Loucy (cell line): ENCODE results near the gene SLC22A9.

Experiments used
- H2AFZ ChIP-seq: fragments of 200-600 bp; sonication (generic); 2 replicates; pipeline ENCODE4 v1.6.0; 2016; ENCODE audit warnings: antibody characterized with exemption, mild to moderate bottlenecking, low read length, moderate library complexity
- H3F3A ChIP-seq: fragments of 200-600 bp; 2 replicates; pipeline ENCODE4 v1.6.0; 2016; ENCODE audit warnings: antibody characterized with exemption, low read depth, mild to moderate bottlenecking
- H3K27me3 ChIP-seq: fragments of 200-600 bp; sonication (generic); 2 replicates; pipeline ENCODE4 v1.6.1; 2014; ENCODE audit warnings: low read length, mild to moderate bottlenecking; ENCODE audit not compliant: insufficient read depth, poor library complexity, severe bottlenecking
- H3K36me3 ChIP-seq: fragments of 200-600 bp; sonication (generic); 2 replicates; pipeline ENCODE4 v1.6.1; 2016; ENCODE audit warnings: low read length; ENCODE audit not compliant: insufficient read depth
- H3K4me1 ChIP-seq: fragments of 200-600 bp; sonication (generic); 2 replicates; pipeline ENCODE4 v1.5.1; 2014; ENCODE audit warnings: low read length, mild to moderate bottlenecking; ENCODE audit not compliant: insufficient read depth, poor library complexity, severe bottlenecking
- H3K4me2 ChIP-seq: fragments of 200-600 bp; sonication (generic); 2 replicates; pipeline ENCODE4 v1.6.0; 2014; ENCODE audit warnings: antibody characterized with exemption, low read length, low read depth, mild to moderate bottlenecking; ENCODE audit not compliant: poor library complexity, severe bottlenecking
- H3K4me3 ChIP-seq: fragments of 200-600 bp; sonication (generic); 2 replicates; pipeline ENCODE4 v1.5.1; 2014; ENCODE audit warnings: low read length, mild to moderate bottlenecking, mixed read lengths; ENCODE audit not compliant: poor library complexity, severe bottlenecking
- H3K79me2 ChIP-seq: fragments of 200-600 bp; sonication (generic); 2 replicates; pipeline ENCODE4 v1.6.1; 2014; ENCODE audit warnings: low read length; ENCODE audit not compliant: insufficient read depth
- H3K9ac ChIP-seq: fragments of 200-600 bp; sonication (generic); 2 replicates; pipeline ENCODE4 v1.6.0; 2014; ENCODE audit warnings: mild to moderate bottlenecking, low read depth, low read length, moderate library complexity; ENCODE audit not compliant: poor library complexity, severe bottlenecking
- H3K9me2 ChIP-seq: fragments of 200-600 bp; sonication (generic); replicated peaks from 2 replicates; pipeline ENCODE4 v1.6.1; 2016; ENCODE audit warnings: low read depth, low read length, mixed read lengths
- H3K9me3 ChIP-seq: fragments of 200-600 bp; sonication (generic); 2 replicates; pipeline ENCODE4 v1.6.1; 2014; ENCODE audit warnings: mild to moderate bottlenecking, antibody characterized with exemption, low read length, low read depth; ENCODE audit not compliant: insufficient read depth
- H4K20me1 ChIP-seq: fragments of 200-600 bp; sonication (generic); 2 replicates; pipeline ENCODE4 v1.6.0; 2014; ENCODE audit warnings: antibody characterized with exemption, low read length, mild to moderate bottlenecking; ENCODE audit not compliant: insufficient read depth, poor library complexity, severe bottlenecking
- CTCF ChIP-seq: fragments of 200-600 bp; sonication (generic); conservative IDR thresholded peaks from 2 replicates; pipeline ENCODE4 v1.5.1; 2014; ENCODE audit warnings: mild to moderate bottlenecking, antibody characterized with exemption, low read length
- EZH2phosphoT487 ChIP-seq: fragments of 200-600 bp; IDR thresholded peaks from 2 replicates; pipeline ENCODE4 v1.6.1; 2018; ENCODE audit warnings: antibody characterized with exemption, mild to moderate bottlenecking, moderate library complexity, borderline replicate concordance

Gene SLC22A9

GRCh38 chr11:63380130-63380529 lies 10.5 kb downstream of the SLC22A9 start:
- H3K4me2 ChIP-seq: no peak overlapping the region
- no peak overlapping the region for H2AFZ ChIP-seq
- H3K27me3 ChIP-seq: no peaks in the 10 kb centered on the region
- H3K4me3 ChIP-seq: no peak overlapping the region
- H3K36me3 ChIP-seq: no peaks in the 10 kb centered on the region
- H3K4me1 ChIP-seq: no peaks in the 10 kb centered on the region
- no peaks in the 10 kb centered on the region for H4K20me1 ChIP-seq
- TF ChIP-seq CTCF (no peak), EZH2phosphoT487 (no peak)
- no peak overlapping the region for H3K9ac ChIP-seq
- no peaks in the 10 kb centered on the region for H3K79me2 ChIP-seq
- no peaks in the 10 kb centered on the region for H3K9me2 ChIP-seq
- H3K9me3 ChIP-seq: no peaks in the 10 kb centered on the region
- H3F3A ChIP-seq: no peaks in the 10 kb centered on the region

- TF ChIP-seq CTCF (no peak), EZH2phosphoT487 (no peak)
- no peaks in the 10 kb centered on the region for H3K9me3 ChIP-seq
- H3K4me3 ChIP-seq: no peak overlapping the region
- H3K9ac ChIP-seq: no peak overlapping the region
- no peaks in the 10 kb centered on the region for H3K27me3 ChIP-seq
- no peaks in the 10 kb centered on the region for H3F3A ChIP-seq
- no peaks in the 10 kb centered on the region for H3K79me2 ChIP-seq
- H4K20me1 ChIP-seq: no peaks in the 10 kb centered on the region
- H3K36me3 ChIP-seq: no peaks in the 10 kb centered on the region
- no peak overlapping the region for H2AFZ ChIP-seq
- no peak overlapping the region for H3K4me2 ChIP-seq
- no peaks in the 10 kb centered on the region for H3K9me2 ChIP-seq
- H3K4me1 ChIP-seq: no peaks in the 10 kb centered on the region
Observed at GRCh38 chr11:63395697-63396096, 26.1 kb downstream of the SLC22A9 start.

- H3K9ac ChIP-seq: no peak overlapping the region
- no peak overlapping the region for H2AFZ ChIP-seq
- H3K36me3 ChIP-seq: no peaks in the 10 kb centered on the region
- H3K4me3 ChIP-seq: no peak overlapping the region
- TF ChIP-seq EZH2phosphoT487 (no peak), CTCF (no peak)
- H3K4me1 ChIP-seq: no peaks in the 10 kb centered on the region
- no peaks in the 10 kb centered on the region for H3F3A ChIP-seq
- H3K27me3 ChIP-seq: no peaks in the 10 kb centered on the region
- no peaks in the 10 kb centered on the region for H4K20me1 ChIP-seq
- H3K79me2 ChIP-seq: no peaks in the 10 kb centered on the region
- no peaks in the 10 kb centered on the region for H3K9me3 ChIP-seq
- H3K4me2 ChIP-seq: no peak overlapping the region
- H3K9me2 ChIP-seq: no peaks in the 10 kb centered on the region
Observed at GRCh38 chr11:63404161-63404935, 34.8 kb downstream of the SLC22A9 start.
